ENCODE data around the gene RXFP4.
A peak's percentile ranks its signal among the peaks of the same experiment; 100 is the strongest.

The RXFP4 gene

DNA sequence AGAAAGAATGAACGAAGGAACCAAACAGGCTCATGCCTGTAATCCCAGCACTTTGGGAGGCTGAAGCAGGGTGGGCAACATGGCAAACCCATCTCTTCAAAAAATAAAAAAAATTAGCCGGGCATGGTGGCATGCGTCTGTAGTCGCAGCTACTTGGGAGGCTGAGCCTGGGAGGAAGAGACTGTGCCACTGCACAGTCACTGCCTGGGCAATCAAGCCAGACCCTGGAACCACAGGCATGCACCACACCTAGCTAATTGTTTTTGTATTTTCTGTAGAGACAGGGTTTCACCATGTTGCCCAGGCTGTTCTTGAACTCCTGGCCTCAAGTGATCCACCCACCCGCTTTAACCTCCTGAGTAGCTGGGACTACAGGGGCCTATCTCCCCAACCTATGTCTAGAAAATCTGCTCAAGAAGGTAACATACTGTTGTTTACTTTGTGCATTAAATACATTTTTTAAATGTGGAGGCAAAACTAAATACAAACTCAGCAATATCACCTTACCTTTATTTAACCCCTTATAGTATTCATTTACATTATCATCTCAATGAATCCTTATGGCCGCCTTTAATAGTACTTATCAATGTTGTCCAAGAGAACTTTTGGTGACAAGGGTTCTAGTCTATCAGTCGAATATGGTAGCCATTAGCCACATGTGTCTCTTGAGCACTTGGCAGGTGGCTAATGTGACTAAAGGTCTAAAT is 10.0 kb upstream of the RXFP4 start:
- no peak for DNase-seq

DNA sequence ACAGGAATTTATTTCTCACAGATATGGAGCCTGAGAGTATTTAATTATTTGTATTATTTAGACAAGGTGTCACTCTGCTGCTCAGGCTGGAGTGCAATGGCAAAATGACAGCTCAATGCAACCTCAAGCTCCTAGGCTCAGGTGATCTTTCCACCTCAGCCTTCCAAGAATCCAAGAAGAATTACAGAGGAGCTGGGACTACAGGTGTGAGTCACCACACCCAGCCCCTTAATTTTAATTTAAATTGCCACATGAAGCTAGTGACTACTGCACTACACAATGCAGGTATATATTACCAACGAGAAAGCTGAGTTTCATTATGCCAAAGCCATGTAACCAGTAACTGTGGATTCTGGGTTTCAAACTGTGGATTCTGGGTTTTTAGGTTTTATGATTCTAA is 9.4 kb upstream of the RXFP4 start:
- no peak for DNase-seq

DNA sequence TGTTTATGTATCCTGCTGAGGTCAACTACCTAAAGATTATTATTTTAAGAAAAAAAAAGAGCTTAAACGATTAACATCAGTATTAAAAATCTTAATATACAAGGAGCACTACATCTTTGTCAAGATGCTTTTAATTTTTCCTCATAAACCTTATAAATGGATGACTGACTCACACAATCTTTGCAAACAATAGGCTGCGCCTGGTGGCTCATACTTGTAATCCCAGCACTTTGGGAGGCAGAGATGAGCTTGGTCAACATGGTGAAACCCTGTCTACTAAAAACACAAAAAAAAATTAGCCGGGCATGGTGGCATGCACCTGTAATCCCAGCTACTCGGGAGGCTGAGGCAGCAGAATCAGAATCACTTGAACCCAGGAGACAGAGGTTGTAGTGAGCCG is 9.0 kb upstream of the RXFP4 start:
- no peak for DNase-seq

DNA sequence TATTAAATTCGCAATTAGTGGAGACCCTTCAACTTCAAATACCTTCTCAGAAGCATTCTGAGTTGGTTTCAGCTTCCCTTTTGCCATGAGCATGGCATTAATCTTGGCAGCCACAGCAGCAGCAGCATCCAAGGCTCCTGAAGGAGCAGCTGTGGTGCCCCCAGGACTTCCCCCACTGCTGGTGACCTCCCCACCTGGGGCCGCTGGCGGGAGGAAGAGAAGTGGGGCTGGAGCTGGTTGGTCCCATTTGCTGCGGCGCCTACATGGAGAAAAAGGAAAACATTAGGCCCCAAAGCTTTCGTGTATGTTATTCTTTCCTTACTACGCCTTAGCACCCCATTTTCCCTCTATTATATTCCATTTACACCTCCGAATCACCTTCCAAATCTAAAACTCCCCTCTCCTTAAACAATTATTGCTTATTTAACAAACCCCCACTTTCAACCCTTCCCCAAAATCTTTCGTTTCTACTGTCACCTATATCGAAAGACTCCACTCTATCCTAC is 7.8 kb upstream of the RXFP4 start:
- DNase-seq: no peak

DNA sequence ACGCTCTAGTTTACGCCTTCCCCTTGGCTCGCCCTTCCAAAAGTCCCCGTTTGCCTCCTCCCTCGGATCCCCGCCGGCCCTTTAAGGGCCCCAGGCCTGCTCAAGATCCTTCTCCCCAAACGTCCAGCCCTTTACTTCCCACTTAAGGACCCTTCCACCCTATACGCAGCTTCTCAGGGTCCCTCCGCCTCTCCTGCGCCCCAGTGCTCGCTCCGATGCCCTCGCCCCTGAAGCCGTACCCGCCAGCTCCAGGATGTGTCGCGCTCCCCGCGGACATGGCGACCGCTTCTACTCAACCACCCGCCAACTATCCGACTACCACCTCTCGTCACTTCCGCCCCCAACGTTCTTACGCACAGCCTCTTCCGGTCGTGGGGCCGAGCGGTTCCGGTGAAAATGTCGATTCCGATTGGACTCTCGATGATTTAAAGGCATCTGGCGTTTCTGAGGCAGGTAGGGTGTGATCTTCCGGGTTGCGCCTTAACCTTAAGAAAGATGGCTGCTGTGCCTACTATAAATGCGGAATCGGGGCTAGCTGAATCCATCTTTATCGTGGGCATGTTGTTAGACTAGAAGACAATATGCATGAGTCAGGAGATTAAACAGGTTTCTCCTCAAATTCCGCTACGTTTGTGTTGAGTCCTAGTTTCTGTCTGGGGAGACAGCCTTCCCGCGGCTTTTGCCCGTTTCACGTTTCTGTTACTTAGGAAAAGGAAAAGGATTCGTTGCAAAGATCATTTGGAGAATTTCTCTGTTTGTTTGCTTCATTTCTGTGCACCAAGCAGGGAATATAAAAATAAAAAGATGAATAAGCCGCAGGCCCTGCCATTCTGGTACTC is 7.1 kb upstream of the RXFP4 start, which contains the start of gene KHDC4:
Gene KHDC4 (minus strand): TSS at position 317 of the 839 bp plus-strand sequence. CDS start 40 bp downstream, at position 277.
- DNase-seq: peak; percentile 97

GRCh38 chr1:155934936-155935590 is 6.4 kb upstream of the RXFP4 start:
- DNase-seq: no peak

- peak; percentile 65 for DNase-seq
Measured at GRCh38 chr1:155938220-155938627, 3.2 kb upstream of the RXFP4 start.

DNA sequence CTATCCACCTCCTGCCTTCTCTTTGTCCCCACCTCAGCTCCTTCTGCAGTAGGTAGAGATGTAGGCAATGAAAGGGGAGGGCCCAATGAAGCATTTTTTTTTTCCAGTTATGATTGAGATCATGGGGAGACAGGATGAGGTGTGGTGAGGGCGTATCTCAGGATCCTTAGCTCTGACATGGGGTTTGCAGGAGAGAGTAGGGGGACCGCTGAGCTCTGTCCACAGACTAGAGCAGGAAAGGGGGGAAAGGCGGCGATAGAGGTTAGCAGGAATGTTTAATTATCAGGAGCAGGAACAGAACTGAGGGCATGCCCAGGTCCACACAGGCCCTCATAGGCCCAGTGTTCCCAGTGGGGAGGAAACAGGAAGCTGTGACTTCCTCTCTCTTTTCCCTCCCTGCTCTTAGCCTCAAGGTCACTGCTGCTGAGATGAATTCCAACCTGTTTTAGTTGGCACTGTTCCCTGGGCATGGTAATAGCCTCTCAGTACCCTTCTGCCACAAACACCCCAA is 901 bp upstream of the RXFP4 start:
- no peak for DNase-seq

DNA sequence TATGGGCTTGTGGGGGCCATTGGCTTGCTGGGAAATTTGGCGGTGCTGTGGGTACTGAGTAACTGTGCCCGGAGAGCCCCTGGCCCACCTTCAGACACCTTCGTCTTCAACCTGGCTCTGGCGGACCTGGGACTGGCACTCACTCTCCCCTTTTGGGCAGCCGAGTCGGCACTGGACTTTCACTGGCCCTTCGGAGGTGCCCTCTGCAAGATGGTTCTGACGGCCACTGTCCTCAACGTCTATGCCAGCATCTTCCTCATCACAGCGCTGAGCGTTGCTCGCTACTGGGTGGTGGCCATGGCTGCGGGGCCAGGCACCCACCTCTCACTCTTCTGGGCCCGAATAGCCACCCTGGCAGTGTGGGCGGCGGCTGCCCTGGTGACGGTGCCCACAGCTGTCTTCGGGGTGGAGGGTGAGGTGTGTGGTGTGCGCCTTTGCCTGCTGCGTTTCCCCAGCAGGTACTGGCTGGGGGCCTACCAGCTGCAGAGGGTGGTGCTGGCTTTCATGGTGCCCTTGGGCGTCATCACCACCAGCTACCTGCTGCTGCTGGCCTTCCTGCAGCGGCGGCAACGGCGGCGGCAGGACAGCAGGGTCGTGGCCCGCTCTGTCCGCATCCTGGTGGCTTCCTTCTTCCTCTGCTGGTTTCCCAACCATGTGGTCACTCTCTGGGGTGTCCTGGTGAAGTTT is 550 bp downstream of the RXFP4 start:
- no peak for DNase-seq

- DNase-seq: no peak
Measured at GRCh38 chr1:155942578-155943141, 1.2 kb downstream of the RXFP4 start.

DNA sequence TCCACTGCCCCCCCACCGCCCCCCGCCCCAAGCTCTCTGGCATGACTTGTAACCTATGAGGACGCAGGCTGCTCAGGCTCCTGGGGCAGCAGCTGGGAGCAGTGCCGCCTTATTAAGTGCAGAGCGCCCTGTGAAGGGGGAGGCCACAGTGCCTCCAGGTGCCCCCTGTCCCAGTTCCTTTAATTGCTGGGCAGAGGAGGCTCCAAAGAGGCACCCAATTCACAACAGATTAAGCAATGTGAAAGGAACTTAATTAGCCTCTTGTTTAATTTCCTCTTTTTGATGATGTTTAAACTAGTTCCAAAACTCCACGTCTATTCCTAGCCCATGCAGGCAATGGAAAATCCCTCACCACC is 3.0 kb downstream of the RXFP4 start:
- DNase-seq: no peak

- no peak for DNase-seq
Measured at GRCh38 chr1:155946633-155947219, 5.3 kb downstream of the RXFP4 start.

GRCh38 chr1:155947292-155947691 is 5.9 kb downstream of the RXFP4 start:
- no peak for DNase-seq

DNA sequence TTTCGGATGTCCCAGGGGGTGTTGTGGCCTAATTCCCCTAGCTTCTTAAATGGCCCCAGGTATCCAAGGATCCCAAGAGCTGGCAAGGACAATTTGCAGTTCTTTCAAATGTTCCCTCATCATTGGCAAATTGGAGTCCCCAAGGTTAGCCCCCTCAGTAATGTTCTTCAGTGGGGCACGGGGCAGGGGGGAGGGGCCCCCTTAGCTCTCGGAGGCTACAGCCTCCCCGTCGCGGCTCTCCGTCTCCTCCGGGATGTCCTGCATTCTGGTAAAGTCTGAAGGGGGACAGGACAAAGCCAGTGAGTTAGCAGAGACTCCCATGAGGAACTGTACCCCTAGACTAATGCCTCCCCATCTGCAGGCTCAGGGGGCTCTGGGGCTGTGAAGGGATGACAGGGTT is 6.3 kb downstream of the RXFP4 start:
- no peak for DNase-seq

DNA sequence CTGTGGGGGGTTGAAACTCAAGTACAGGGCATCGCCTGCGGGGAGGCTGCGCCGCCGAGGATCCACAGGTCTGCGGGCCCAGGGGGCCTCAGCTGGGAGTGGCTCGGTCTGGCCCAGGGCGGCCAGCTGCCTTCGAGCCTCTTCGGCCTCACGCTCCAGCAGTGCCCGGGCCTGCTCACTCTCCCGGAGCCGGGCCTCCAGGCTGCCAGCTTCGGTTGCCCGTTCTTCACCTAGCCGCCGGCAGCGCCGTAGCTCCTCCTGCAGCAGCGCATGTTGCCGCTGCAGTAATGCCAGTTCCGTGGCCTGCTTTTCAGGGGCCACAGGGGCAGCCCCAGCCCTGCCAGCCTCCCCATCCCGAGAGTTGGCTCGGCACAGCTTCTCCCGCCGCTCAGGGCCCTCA is 9.4 kb downstream of the RXFP4 start:
- DNase-seq: no peak

DNA sequence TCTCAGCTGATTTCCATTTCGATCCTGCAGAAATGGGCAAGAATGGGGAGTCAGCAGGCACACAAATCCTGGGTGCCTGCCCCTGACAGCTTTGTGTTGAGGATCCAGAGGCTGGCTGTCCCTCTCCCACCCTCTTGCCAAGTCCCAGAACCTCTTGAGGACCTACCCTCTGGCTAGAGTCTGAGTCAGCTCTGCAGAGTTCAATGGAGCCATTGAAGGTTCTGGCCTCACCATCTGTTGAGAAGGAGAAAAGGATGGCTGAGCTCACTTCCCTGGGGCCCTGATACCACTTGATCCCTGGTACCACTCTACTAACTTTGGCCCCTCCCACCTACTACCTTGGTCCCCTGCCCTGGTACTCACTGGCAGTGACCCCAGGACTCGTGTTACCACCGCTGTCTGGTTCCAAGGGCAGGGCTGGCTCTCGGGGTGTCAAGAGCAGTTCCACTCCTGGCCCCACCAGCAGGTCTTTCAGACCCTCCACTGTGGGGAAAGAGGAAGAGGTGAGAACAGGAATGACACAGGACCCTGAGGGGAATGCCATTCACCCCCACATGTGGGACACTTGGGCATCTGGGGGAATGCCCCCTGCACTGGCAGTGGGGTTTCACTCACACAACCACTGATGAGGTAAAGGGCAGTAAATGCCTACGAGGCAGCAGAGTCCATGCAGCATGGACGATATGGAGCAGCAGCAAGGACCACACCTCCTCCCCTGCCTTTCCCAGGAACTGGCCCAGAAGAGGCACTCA is 10.5 kb downstream of the RXFP4 start:
- DNase-seq: no peak

DNA sequence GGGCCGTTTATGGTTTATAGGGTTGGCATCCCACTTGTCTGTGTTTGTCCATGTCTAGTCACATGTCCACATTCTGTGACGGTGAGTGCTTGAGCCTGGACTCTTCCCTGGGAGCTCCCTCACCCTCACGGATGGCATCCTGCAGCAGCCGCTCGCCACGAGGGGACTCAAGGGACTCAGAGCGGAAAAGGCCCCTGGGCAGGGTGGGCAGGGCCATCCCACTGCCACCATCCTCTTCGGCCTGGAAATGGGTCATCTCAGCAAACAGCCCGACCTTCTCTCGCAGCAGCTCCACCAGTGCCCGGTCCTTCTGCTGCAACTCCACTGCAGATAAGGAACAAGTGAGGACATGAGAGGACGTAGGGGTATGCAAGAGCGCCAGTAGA is 11.1 kb downstream of the RXFP4 start:
- DNase-seq: no peak

- DNase-seq: no peak
Measured at GRCh38 chr1:155954645-155955044, 13.2 kb downstream of the RXFP4 start.

DNA sequence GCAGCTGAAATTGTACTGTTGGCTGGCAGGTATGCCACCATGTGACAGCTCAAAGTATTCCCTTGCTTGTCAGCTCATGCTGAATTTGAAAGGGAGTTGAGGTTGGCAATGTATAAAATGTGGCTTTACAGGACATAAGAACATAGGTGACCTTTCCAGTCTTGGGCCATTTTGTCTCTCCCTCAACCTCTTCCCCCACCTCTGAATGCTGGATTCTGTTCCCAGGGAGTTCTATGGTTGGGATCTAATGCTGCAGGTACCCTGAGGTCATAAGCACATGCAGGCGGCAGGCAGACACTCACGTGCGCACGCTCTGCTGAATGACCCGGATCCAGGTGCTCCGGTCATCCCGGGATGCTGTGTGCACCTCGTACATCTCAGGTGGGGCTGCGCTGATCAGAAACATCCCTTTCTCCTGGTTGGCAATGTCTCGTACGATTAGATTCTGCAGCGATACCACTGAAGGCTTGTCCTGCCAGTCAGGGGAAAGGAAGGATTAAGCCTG is 16.0 kb downstream of the RXFP4 start:
- DNase-seq: no peak

DNA sequence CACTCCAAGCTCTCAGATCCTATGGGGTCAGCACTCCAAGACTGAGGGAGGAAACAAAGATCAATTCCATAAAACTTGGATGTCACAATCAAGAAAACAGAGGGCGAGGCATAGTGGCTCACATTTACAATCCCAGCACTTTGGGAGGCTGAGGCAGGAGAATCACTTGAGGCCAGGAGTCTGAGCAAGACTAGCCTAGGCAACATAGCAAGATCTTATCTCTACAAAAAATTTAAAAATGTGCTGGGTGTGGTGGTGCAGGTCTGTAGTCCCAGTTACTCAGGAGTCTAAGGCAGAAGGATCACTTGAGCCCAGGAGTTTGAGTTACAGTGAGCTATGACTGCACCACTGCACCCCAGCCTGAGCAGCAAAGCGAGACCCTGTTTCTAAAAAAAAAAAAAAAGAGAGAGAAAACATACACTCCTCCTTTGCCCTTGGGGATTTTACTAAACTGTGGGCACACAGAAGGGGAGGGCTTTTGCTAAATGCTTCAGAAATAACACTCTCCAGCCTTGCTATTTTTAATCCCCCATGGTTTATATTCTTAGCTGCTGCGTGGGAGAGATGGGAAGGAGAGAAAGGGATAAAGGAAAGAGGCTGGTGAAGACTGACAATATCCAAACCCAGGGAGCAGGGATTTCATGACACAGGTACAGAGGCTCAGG is 18.8 kb downstream of the RXFP4 start:
- no peak for DNase-seq

DNA sequence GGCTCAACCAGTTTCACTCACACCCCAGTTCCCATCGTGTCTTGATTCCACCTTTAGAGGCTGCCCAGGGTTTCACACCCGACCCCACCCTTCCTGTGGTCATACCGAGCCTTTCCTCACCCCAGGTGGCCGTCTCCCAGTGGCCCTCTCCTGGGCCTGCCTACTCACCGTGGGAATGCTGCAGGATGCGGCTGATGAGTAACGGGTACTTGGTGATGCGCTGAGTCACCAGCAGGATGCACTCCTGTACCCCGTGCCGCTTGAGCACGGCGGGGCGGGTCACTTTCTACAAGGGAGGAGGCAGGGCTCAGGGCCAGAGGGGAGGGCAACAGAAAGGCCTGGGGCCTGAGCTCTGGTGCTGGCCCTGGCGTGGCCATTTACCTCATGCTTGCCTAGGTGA is 20.5 kb downstream of the RXFP4 start:
- no peak for DNase-seq

Measured in DMS 273 treated with DMSO at 0.1 percent for 48 hours (cell line).